Activated CD4-positive, alpha-beta T cell treated with anti-CD3 and anti-CD28 coated beads, Interleukin-2, Interleukin-6, amounts not matched to agents 100 ng/mL and 50 ng/mL, durations not matched to agents 16 hours and 8 hours (primary cell): ENCODE measurements around the gene TRIM65.

ENCODE experiments used
- DNase-seq: peaks from one replicate; pipeline ENCODE4 v3.0.0-alpha.2; 2020

TRIM65 gene

GRCh38 chr17:75917141-75917916 lies 20.6 kb upstream of the TRIM65 start:
- no peak for DNase-seq

DNA sequence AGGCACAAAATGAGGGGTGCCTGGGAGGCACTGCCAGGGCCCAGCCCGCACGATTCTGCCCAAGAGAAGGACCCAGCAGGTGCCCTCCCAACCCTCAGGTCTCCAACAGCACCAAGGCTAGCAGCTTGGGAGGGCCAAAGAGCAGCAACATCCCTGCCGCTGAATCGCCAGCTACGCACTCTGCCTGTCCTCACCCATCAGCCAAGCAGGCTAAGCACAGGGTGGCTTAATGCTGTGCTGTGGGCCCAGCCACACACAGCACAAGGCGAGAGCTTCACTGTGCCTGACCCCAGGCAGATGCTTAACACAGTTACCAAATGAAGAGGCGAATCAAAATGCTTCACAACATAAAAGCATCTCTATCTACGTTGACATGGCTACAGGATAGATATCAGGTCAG lies 18.5 kb upstream of the TRIM65 start:
- no peak for DNase-seq

- no peak for DNase-seq
These were observed 18.0 kb upstream of the TRIM65 start for GRCh38 chr17:75914643-75915267.

DNA sequence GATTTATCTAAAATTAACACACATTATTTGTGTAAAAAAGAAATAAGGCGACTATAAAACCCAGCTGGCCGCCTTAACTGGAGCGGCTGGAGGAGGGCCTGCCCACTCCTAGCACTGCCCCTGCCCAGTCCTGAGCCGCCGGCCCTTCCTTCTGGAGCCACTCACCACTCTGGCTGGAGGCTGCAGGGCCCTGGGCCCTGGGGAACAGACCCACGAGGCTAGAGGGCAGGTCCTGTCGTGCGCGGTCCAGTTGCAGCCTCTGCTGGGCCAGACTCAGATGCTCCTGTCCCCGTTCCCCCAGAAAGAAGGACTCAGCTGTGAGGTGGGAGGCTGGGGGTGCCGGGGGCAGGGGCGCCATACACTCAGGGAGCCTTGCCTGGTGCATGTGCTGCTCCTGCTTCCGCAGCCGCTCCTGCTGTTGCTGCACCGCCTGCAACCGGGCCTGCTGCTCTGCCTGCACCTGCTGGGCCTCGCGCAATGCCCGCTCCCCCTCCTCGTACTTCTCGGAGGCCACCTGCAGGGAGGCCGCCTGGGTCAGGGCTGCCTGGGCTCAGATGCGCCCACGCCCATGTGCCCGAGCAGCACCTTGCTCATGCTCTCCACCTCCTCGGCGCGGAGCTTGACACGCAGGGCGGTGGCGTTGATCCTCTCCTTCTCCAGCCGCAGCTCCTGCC lies 16.9 kb upstream of the TRIM65 start:
- no peak for DNase-seq

- DNase-seq = no peak
These were observed 13.9 kb upstream of the TRIM65 start for GRCh38 chr17:75910699-75911098.

DNA sequence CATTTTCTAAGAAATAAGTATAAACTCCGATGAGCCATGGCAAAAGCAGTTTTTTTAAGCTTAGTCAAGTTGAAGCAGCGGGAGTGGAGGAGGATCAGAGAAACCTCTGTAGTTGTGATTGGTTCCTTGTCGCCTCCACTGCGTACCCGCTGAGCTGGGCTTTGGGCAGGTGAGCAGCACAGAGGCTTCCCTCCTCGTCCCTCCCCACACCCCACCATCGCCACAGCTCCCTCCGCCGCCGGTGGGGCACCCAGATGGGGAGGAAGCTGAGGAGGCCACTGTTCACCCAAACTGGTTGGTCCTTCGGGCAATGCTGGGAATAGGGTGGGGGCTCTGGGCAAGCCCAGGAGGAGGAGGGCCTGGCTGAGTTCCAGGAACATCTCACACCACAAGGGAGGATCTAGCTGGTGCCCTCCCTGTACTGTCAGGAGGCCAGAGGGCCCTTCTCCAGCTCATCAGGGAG lies 13.1 kb upstream of the TRIM65 start:
- DNase-seq = no peak

DNA sequence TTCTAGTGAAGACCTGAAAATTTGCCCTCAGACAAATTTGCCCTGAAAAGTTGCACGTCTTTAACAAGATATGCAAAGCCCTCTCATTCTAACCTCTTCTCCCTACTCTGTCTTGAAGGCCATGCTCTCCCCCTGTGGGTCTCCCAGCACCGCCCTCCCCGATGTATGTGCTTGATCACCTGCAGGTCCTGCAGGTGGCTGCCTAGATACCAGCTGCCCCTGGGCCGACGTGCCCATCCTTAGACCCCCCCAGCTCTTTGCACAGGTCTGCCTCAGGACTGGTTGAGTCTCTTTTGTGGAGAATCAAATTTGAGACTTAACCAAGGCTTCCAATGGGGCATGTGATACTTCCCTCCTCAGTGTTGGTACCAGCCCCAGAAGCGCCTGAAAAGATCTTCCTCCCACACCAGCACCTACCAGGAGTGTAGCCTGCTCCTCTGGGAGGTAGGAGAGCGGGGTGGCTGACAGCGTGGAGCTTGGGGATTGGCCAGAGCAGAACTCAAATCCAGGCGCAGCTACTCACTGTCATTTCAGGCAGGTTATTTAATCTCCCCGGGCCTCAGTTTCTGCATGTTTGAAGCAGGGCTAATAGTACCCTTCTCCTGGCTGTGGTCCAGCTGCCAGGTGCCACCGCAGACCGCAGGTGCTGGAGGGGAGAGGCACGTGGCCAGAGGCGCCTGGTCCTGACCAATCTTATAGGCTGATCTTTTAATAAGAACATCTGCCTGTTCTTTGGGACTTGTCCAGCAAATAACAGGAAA lies 12.5 kb upstream of the TRIM65 start:
- DNase-seq = no peak

DNA sequence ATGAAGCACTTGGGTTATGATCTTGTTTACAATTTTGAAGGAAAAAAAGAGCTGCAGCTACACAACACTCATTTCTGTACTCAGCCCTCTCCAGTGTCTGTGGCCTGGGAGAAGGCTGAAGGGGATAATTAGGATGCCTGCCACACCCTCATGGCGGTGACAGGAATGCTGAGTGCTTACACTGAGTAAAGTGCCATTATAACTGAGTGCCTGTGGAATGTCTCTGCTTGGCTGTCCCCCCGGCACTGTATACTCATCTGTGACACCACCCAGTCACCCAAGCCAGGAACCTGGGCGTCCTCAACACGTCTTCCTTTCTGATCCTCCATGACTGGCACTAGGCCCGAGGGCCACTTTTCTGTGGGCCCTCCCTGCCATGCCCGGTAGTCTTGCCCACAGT lies 11.4 kb upstream of the TRIM65 start:
- no peak for DNase-seq

DNA sequence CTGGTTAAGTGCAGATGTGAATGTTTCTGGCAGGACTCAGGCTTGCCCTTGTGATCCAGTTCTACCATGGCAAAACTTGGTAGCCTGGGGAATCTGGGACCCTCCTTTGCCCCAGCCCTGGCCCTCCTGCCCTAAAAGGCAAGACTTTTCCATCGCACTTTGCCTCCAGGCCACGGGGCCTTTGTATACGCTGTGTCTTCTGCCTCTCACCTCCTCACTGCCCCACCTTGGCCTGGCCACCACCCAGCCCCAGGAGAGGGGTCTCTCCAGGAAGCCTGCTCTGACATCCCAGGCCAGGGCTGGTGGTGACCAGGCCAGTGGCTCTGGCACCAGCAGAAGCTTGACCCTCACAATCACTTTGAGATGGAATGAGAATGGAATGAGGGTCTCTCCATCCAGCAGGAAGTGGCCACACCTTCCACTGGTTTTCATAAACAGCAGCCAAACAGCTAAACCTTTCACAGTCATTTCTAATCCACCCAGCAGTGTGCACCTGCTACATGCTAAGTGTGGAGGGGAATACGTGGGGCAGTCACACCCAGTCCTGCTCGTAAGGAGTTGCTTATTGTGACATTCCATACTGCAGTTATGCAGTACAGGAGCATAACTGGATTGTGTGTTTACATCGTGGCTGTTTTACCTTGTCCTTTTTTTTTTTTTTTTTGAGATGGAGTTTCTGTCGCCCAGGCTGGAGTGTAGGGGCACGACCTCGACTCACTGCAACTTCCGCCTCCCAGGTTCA lies 9.6 kb upstream of the TRIM65 start:
- no peak for DNase-seq

DNA sequence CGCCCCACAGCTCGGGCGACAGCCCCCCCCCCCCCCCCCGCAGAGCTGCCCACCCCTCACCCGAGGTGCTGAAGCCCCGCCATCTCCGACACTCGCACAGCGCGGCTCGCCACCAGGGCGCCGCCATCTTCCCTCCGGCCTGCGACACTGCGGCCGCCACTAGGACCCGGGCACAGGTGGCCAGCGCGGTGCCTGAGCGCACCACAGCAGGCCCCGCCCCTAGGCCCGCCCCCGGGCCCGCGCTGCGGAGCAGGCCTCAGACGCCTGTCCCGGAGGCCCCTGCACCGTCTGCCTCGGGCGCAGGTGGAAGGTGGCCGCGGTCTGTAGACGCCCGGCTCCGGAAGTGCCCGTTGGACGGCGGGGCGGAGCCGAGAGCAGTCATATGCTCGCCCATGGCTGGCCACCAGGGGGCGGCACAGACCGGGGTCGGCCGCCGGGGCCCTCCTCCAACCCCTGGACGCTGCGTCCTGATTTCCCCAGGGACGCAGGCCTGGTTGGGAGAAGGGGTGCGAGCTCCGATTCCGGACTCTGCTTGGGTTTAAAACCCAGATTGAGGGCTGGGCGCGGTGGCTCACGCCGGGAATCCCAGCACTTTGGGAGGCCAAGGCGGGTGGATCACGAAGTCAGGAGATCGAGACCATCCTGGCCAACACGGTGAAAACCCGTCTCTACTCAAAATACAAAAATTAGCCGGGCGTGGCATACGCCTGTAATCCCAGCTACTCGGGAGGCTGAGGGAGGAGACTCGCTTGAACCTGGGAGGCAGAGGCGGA lies 8.2 kb upstream of the TRIM65 start, which contains the start of gene MRPL38:
MRPL38 (minus strand) TSS at position 136 of the 773 bp plus-strand sequence; CDS start at position 127, 9 bp downstream.
- peak; percentile 98 for DNase-seq

- no peak for DNase-seq
These were observed 5.7 kb upstream of the TRIM65 start for GRCh38 chr17:75902406-75902805.

GRCh38 chr17:75901727-75902126 lies 5.0 kb upstream of the TRIM65 start:
- no peak for DNase-seq

DNA sequence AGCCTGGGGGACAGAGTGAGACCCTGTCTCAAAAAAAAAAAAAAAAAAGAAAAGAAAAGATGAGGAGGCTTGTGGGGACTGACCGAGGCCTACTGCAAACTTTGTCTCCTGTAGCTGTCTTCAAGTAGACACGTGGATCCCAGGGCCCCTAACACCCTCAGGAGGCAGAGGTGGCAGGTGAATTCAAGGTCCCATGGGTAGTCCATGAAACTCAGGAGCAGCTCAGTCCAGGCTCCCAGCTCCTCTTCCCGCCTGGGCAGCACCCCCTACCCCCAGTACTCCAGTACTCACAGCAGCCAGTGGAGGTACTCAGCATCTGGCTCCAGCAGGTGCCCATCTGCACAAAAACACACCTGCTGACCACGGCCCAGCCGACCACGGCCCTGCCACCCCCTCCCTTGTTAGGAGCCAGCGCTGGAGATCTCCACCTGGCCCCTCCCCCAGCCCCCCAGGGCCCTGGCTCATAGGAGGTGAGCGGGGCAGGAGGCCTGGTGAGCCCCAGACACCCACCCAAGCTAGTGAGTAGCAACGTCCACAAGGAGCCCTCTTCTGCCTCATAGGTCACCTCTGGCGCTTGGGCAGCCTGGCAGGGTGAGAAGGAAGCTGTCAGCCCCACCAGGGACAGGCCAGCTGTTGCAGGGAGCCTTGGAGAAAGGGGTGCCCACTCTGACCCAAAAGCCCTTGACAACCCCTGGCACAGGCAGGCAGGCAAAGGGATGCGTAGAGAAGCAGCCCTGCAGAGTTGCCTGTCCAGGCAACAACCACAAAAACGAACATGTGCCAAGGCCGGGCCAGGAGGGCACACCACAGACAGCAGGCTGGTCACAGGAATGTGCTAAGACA lies 4.2 kb upstream of the TRIM65 start:
- DNase-seq = no peak

- DNase-seq = no peak
These were observed 3.2 kb upstream of the TRIM65 start for GRCh38 chr17:75899767-75900468.

- no peak for DNase-seq
These were observed 2.6 kb upstream of the TRIM65 start for GRCh38 chr17:75899353-75899752.

DNA sequence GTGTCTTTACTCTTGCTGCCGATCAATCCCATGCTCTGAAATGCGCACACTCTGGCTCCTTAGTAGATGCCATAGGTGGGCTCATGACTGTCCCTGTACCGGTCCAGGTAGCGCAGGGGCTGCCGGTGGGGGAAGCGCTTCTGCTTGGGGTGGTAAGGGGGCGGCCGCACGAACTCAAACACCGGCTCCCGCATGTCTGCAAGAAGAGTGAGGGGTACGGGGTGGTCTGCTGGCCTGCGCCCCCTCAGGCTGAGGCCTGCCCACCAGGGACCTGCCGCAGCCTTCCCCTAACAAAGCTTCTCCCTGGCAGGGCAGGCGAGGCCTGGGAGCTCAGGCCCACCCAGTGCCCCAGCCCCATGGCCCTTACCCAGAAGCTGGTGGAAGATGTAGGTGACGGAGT lies 2.0 kb upstream of the TRIM65 start:
- no peak for DNase-seq

DNA sequence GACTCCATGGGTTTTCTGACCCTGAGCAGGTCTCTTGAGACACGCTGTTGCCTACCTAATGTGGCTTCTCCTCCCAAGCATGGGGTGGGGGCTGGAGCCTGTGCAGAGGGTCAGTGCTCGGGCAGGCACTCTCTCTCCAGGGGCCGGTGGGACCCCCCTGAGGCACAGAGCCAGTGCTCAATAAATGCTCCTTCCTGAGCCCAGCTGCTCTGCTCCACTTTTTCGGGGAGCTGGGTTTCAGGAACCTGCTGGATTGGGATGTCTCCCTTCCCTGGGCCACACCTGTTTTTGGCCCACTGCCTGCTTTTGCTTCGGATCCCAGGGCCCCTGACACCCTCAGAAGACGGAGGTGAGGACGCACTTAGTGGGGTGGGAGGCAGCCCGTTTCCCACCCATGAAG lies 1.3 kb upstream of the TRIM65 start:
- no peak for DNase-seq

GRCh38 chr17:75897160-75898019 lies 639 bp upstream of the TRIM65 start:
- DNase-seq = no peak
